Measurements from ENCODE around the gene ACADVL.
"Not testable (repeated sequence)": the region's sequence is repeated elsewhere in the genome, so short reads cannot be mapped to it uniquely, and the experiment has no call there.

ACADVL gene

GRCh38 chr17:7219812-7220592, at the start of gene ACADVL, which contains the start of gene DLG4:
Gene ACADVL (plus strand): TSS chr17:7219938. CDS start chr17:7219985, 47 bp downstream.
Gene DLG4 (minus strand): TSS chr17:7219836.
- H3K9me3 Mint-ChIP-seq, result no peaks in the 10 kb centered on the region
- H3K4me1 Mint-ChIP-seq (ENCODE audit: low read depth), result peaks cover 56% of the 10 kb centered on the region
- peak within 1 kb of the TSS; percentile 91 for H3K4me3 Mint-ChIP-seq
- no peaks in the 10 kb centered on the region for H3K27me3 Mint-ChIP-seq
- H3K27ac Mint-ChIP-seq, result peak within 1 kb of the TSS; percentile 93
- peaks cover 10% of the 10 kb centered on the region for H3K36me3 Mint-ChIP-seq (ENCODE audit: low read depth)

GRCh38 chr17:7172522-7173191, 47.1 kb upstream of the ACADVL start:
- H3K4me3 Mint-ChIP-seq; H3K27ac Mint-ChIP-seq; H3K36me3 Mint-ChIP-seq (ENCODE audit: low read depth); H3K4me1 Mint-ChIP-seq (ENCODE audit: low read depth); H3K27me3 Mint-ChIP-seq; H3K9me3 Mint-ChIP-seq: not testable (repeated sequence)

GRCh38 chr17:7173687-7174602, 45.8 kb upstream of the ACADVL start:
- Mint-ChIP-seq H3K4me3 (no peak overlapping the region), H3K27ac (no peak overlapping the region), H3K4me1 (ENCODE audit: low read depth) (peaks cover 14% of the 10 kb centered on the region), H3K9me3 (no peaks in the 10 kb centered on the region), H3K27me3 (peaks cover 12% of the 10 kb centered on the region), H3K36me3 (ENCODE audit: low read depth) (no peaks in the 10 kb centered on the region)

- H3K9me3 Mint-ChIP-seq, result no peaks in the 10 kb centered on the region
- H3K4me1 Mint-ChIP-seq (ENCODE audit: low read depth), result peaks cover 14% of the 10 kb centered on the region
- H3K4me3 Mint-ChIP-seq, result no peak overlapping the region
- no peaks in the 10 kb centered on the region for H3K36me3 Mint-ChIP-seq (ENCODE audit: low read depth)
- H3K27me3 Mint-ChIP-seq, result peaks cover 12% of the 10 kb centered on the region
- H3K27ac Mint-ChIP-seq, result no peak overlapping the region
These were observed 45.0 kb upstream of the ACADVL start for GRCh38 chr17:7174603-7175326.

- Mint-ChIP-seq H3K36me3 (ENCODE audit: low read depth) (no peaks in the 10 kb centered on the region), H3K27me3 (peaks cover 12% of the 10 kb centered on the region), H3K27ac (no peak overlapping the region), H3K9me3 (no peaks in the 10 kb centered on the region), H3K4me3 (no peak overlapping the region), H3K4me1 (ENCODE audit: low read depth) (peaks cover 14% of the 10 kb centered on the region)
These were observed 44.4 kb upstream of the ACADVL start for GRCh38 chr17:7175330-7175733.

GRCh38 chr17:7176107-7176840, 43.5 kb upstream of the ACADVL start:
- Mint-ChIP-seq H3K4me1 (ENCODE audit: low read depth) (peaks cover 14% of the 10 kb centered on the region), H3K4me3 (no peak overlapping the region), H3K27me3 (peaks cover 12% of the 10 kb centered on the region), H3K27ac (no peak overlapping the region), H3K9me3 (no peaks in the 10 kb centered on the region), H3K36me3 (ENCODE audit: low read depth) (no peaks in the 10 kb centered on the region)

GRCh38 chr17:7176841-7177190, 42.9 kb upstream of the ACADVL start:
- Mint-ChIP-seq H3K4me1 (ENCODE audit: low read depth) (peaks cover 14% of the 10 kb centered on the region), H3K4me3 (no peak overlapping the region), H3K36me3 (ENCODE audit: low read depth) (no peaks in the 10 kb centered on the region), H3K9me3 (no peaks in the 10 kb centered on the region), H3K27me3 (peaks cover 12% of the 10 kb centered on the region), H3K27ac (no peak overlapping the region)

- no peaks in the 10 kb centered on the region for H3K9me3 Mint-ChIP-seq
- no peak overlapping the region for H3K27ac Mint-ChIP-seq
- no peaks in the 10 kb centered on the region for H3K36me3 Mint-ChIP-seq (ENCODE audit: low read depth)
- peak overlapping the region; percentile 74 for H3K4me3 Mint-ChIP-seq
- H3K27me3 Mint-ChIP-seq, result peaks cover 12% of the 10 kb centered on the region
- peaks cover 14% of the 10 kb centered on the region for H3K4me1 Mint-ChIP-seq (ENCODE audit: low read depth)
These were observed 42.4 kb upstream of the ACADVL start for GRCh38 chr17:7177191-7177953.

DNA sequence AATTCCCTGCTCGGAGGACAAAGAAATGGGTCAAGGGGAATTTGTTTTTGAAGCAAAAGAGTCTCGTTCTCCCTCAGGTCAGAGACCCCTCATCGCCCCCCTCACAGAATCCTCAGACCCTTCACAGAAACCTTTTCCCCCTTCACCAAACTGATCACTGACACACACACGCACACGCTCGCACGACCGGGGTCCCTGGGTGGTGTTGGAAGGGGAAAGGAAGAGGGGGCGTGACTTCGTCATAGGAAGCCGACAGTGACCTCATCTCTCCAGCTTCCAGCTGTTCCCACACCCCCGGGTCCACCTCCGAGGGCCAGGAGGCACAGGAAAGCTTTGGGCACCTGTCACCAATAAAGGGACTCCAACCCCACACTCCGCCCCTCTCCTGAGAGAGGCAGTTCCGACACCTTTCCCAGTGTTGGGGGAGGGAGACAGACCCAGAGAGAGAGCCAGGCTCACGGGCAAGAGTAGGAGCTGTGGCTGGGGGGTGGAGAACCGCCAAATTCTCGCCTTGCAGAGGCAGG, 41.7 kb upstream of the ACADVL start:
- H3K4me1 Mint-ChIP-seq (ENCODE audit: low read depth), result peaks cover 14% of the 10 kb centered on the region
- peaks cover 12% of the 10 kb centered on the region for H3K27me3 Mint-ChIP-seq
- no peaks in the 10 kb centered on the region for H3K9me3 Mint-ChIP-seq
- no peaks in the 10 kb centered on the region for H3K36me3 Mint-ChIP-seq (ENCODE audit: low read depth)
- H3K27ac Mint-ChIP-seq, result no peak overlapping the region
- H3K4me3 Mint-ChIP-seq, result peak overlapping the region; percentile 74

GRCh38 chr17:7178973-7179316, 40.8 kb upstream of the ACADVL start:
- no peaks in the 10 kb centered on the region for H3K9me3 Mint-ChIP-seq
- H3K36me3 Mint-ChIP-seq (ENCODE audit: low read depth), result no peaks in the 10 kb centered on the region
- H3K27me3 Mint-ChIP-seq, result peaks cover 12% of the 10 kb centered on the region
- H3K27ac Mint-ChIP-seq, result no peak overlapping the region
- no peak overlapping the region for H3K4me3 Mint-ChIP-seq
- peaks cover 14% of the 10 kb centered on the region for H3K4me1 Mint-ChIP-seq (ENCODE audit: low read depth)

- Mint-ChIP-seq H3K4me3 (peak within 1 kb of the TSS; percentile 74), H3K27ac (no peak within 1 kb of the TSS), H3K36me3 (ENCODE audit: low read depth) (no peaks in the 10 kb centered on the region), H3K27me3 (peaks cover 12% of the 10 kb centered on the region), H3K4me1 (ENCODE audit: low read depth) (peaks cover 14% of the 10 kb centered on the region), H3K9me3 (no peaks in the 10 kb centered on the region)
These were observed 40.2 kb upstream of the ACADVL start, which contains the start of gene ASGR1 for GRCh38 chr17:7179317-7180254. Gene ASGR1 (minus strand): TSS chr17:7179370. CDS start chr17:7178563, 807 bp downstream.

GRCh38 chr17:7182101-7182500, 37.6 kb upstream of the ACADVL start:
- Mint-ChIP-seq H3K4me1 (ENCODE audit: low read depth) (peaks cover 13% of the 10 kb centered on the region), H3K27me3 (peaks cover 12% of the 10 kb centered on the region)
- not testable (repeated sequence) for H3K36me3 Mint-ChIP-seq (ENCODE audit: low read depth); H3K9me3 Mint-ChIP-seq; H3K4me3 Mint-ChIP-seq; H3K27ac Mint-ChIP-seq
